ENCODE measurements around the gene PDE7B.

The PDE7B gene

GRCh38 chr6:136150961-136151360, 299.5 kb downstream of the PDE7B start:
- Histone ChIP-seq H3K4me2 (ENCODE audit: low read length) (no peak overlapping the region), H4K8ac (ENCODE audit: low read depth, low read length) (no peak overlapping the region)
- no CpG with 5 or more reads among the region's 1 CpG for WGBS (ENCODE audit: extremely low coverage, insufficient coverage, insufficient read length)

GRCh38 chr6:136153707-136154375, 302.3 kb downstream of the PDE7B start:
- no peak overlapping the region for H2BK12ac ChIP-seq (ENCODE audit: low read length)
- H2AK5ac ChIP-seq (ENCODE audit: low read length) = no peak overlapping the region
- H3K18ac ChIP-seq (ENCODE audit: low read length) = no peak overlapping the region
- H4K91ac ChIP-seq (ENCODE audit: low read depth, low read length) = no peak overlapping the region
- no peaks in the 10 kb centered on the region for H3K79me2 ChIP-seq (ENCODE audit: control insufficient read depth, insufficient read depth, low read length, poor library complexity)
- H3K79me1 ChIP-seq (ENCODE audit: low read length) = no peaks in the 10 kb centered on the region
- no peak overlapping the region for H2BK5ac ChIP-seq (ENCODE audit: low read depth, low read length, poor library complexity)
- peaks cover 2% of the 10 kb centered on the region for H3K9me3 ChIP-seq (ENCODE audit: insufficient read depth, low read depth, low read length)
- H3K4ac ChIP-seq (ENCODE audit: low read depth, low read length) = no peak overlapping the region
- no peaks in the 10 kb centered on the region for H3K4me1 ChIP-seq (ENCODE audit: control insufficient read depth in 1 of 2, insufficient read depth in 2 of 2, low read length in 2 of 2)
- no peak overlapping the region for H4K8ac ChIP-seq (ENCODE audit: low read depth, low read length)
- no peak overlapping the region for H3K9ac ChIP-seq (ENCODE audit: low read length)
- H2AFZ ChIP-seq (ENCODE audit: insufficient read depth, low read length, poor library complexity) = no peak overlapping the region
- no peaks in the 10 kb centered on the region for H3K27me3 ChIP-seq (ENCODE audit: insufficient read depth, low read length)
- no CpG with 5 or more reads among the region's 7 CpGs for WGBS (ENCODE audit: extremely low coverage, insufficient coverage, insufficient read length)
- no peak overlapping the region for H3K27ac ChIP-seq (ENCODE audit: low read depth, low read length)
- no peak overlapping the region for H4K12ac ChIP-seq (ENCODE audit: low read depth, low read length)
- no peaks in the 10 kb centered on the region for H3K36me3 ChIP-seq (ENCODE audit: control insufficient read depth in 1 of 2, insufficient read depth in 2 of 2, low read length in 2 of 2)
- H3K23ac ChIP-seq (ENCODE audit: low read length) = no peak overlapping the region
- peak; percentile 76 to 77 for DNase-seq
- H3K14ac ChIP-seq (ENCODE audit: low read length) = no peak overlapping the region
- H3K4me2 ChIP-seq (ENCODE audit: low read length) = no peak overlapping the region
- no peak overlapping the region for H3K4me3 ChIP-seq (ENCODE audit: low read depth, low read length)
- H2BK120ac ChIP-seq (ENCODE audit: insufficient read depth, low read length, poor library complexity) = no peak overlapping the region

More at GRCh38 chr6:136150961-136151360, 299.5 kb downstream of the PDE7B start:
- Histone ChIP-seq H3K36me3 (ENCODE audit: control insufficient read depth in 1 of 2, insufficient read depth in 2 of 2, low read length in 2 of 2) (no peaks in the 10 kb centered on the region), H3K79me2 (ENCODE audit: control insufficient read depth, insufficient read depth, low read length, poor library complexity) (no peaks in the 10 kb centered on the region), H3K14ac (ENCODE audit: low read length) (no peak overlapping the region), H3K27me3 (ENCODE audit: insufficient read depth, low read length) (no peaks in the 10 kb centered on the region), H3K4me1 (ENCODE audit: control insufficient read depth in 1 of 2, insufficient read depth in 2 of 2, low read length in 2 of 2) (no peaks in the 10 kb centered on the region), H3K23ac (ENCODE audit: low read length) (no peak overlapping the region), H3K9me3 (ENCODE audit: insufficient read depth, low read depth, low read length) (no peaks in the 10 kb centered on the region), H2BK12ac (ENCODE audit: low read length) (no peak overlapping the region), H2AK5ac (ENCODE audit: low read length) (no peak overlapping the region), H2BK5ac (ENCODE audit: low read depth, low read length, poor library complexity) (no peak overlapping the region), H3K27ac (ENCODE audit: low read depth, low read length) (no peak overlapping the region), H4K91ac (ENCODE audit: low read depth, low read length) (no peak overlapping the region), H3K4ac (ENCODE audit: low read depth, low read length) (no peak overlapping the region), H2BK120ac (ENCODE audit: insufficient read depth, low read length, poor library complexity) (no peak overlapping the region), H3K79me1 (ENCODE audit: low read length) (no peaks in the 10 kb centered on the region), H3K9ac (ENCODE audit: low read length) (no peak overlapping the region), H2AFZ (ENCODE audit: insufficient read depth, low read length, poor library complexity) (no peak overlapping the region), H4K12ac (ENCODE audit: low read depth, low read length) (no peak overlapping the region), H3K18ac (ENCODE audit: low read length) (no peak overlapping the region), H3K4me3 (ENCODE audit: low read depth, low read length) (no peak overlapping the region)
- no peak for DNase-seq

GRCh38 chr6:136155191-136155590, 303.7 kb downstream of the PDE7B start:
- H4K91ac ChIP-seq (ENCODE audit: low read depth, low read length) = no peak overlapping the region
- no peak overlapping the region for H3K4ac ChIP-seq (ENCODE audit: low read depth, low read length)
- H3K14ac ChIP-seq (ENCODE audit: low read length) = no peak overlapping the region
- DNase-seq = no peak
- H3K9ac ChIP-seq (ENCODE audit: low read length) = no peak overlapping the region
- H3K4me3 ChIP-seq (ENCODE audit: low read depth, low read length) = no peak overlapping the region
- no peak overlapping the region for H4K8ac ChIP-seq (ENCODE audit: low read depth, low read length)
- no peak overlapping the region for H2AK5ac ChIP-seq (ENCODE audit: low read length)
- H3K9me3 ChIP-seq (ENCODE audit: insufficient read depth, low read depth, low read length) = peaks cover 2% of the 10 kb centered on the region
- H2BK5ac ChIP-seq (ENCODE audit: low read depth, low read length, poor library complexity) = no peak overlapping the region
- no peak overlapping the region for H3K4me2 ChIP-seq (ENCODE audit: low read length)
- H2AFZ ChIP-seq (ENCODE audit: insufficient read depth, low read length, poor library complexity) = no peak overlapping the region
- H2BK120ac ChIP-seq (ENCODE audit: insufficient read depth, low read length, poor library complexity) = no peak overlapping the region
- H3K79me2 ChIP-seq (ENCODE audit: control insufficient read depth, insufficient read depth, low read length, poor library complexity) = no peaks in the 10 kb centered on the region
- no peak overlapping the region for H3K23ac ChIP-seq (ENCODE audit: low read length)
- H2BK12ac ChIP-seq (ENCODE audit: low read length) = no peak overlapping the region
- no peak overlapping the region for H3K27ac ChIP-seq (ENCODE audit: low read depth, low read length)
- H4K12ac ChIP-seq (ENCODE audit: low read depth, low read length) = no peak overlapping the region
- no peaks in the 10 kb centered on the region for H3K36me3 ChIP-seq (ENCODE audit: control insufficient read depth in 1 of 2, insufficient read depth in 2 of 2, low read length in 2 of 2)
- H3K27me3 ChIP-seq (ENCODE audit: insufficient read depth, low read length) = no peaks in the 10 kb centered on the region
- no peaks in the 10 kb centered on the region for H3K4me1 ChIP-seq (ENCODE audit: control insufficient read depth in 1 of 2, insufficient read depth in 2 of 2, low read length in 2 of 2)
- no peaks in the 10 kb centered on the region for H3K79me1 ChIP-seq (ENCODE audit: low read length)
- H3K18ac ChIP-seq (ENCODE audit: low read length) = no peak overlapping the region

- WGBS (ENCODE audit: extremely low coverage, insufficient coverage, insufficient read length) = no CpG with 5 or more reads among the region's 5 CpGs
- Histone ChIP-seq H3K4me2 (ENCODE audit: low read length) (no peak overlapping the region), H3K9ac (ENCODE audit: low read length) (no peak overlapping the region), H2BK5ac (ENCODE audit: low read depth, low read length, poor library complexity) (no peak overlapping the region), H3K14ac (ENCODE audit: low read length) (no peak overlapping the region), H3K27ac (ENCODE audit: low read depth, low read length) (no peak overlapping the region), H3K79me2 (ENCODE audit: control insufficient read depth, insufficient read depth, low read length, poor library complexity) (no peaks in the 10 kb centered on the region), H3K36me3 (ENCODE audit: control insufficient read depth in 1 of 2, insufficient read depth in 2 of 2, low read length in 2 of 2) (no peaks in the 10 kb centered on the region), H2BK120ac (ENCODE audit: insufficient read depth, low read length, poor library complexity) (no peak overlapping the region), H3K9me3 (ENCODE audit: insufficient read depth, low read depth, low read length) (peaks cover 2% of the 10 kb centered on the region), H3K23ac (ENCODE audit: low read length) (no peak overlapping the region), H4K8ac (ENCODE audit: low read depth, low read length) (no peak overlapping the region), H3K4ac (ENCODE audit: low read depth, low read length) (no peak overlapping the region), H3K4me1 (ENCODE audit: control insufficient read depth in 1 of 2, insufficient read depth in 2 of 2, low read length in 2 of 2) (no peaks in the 10 kb centered on the region), H3K18ac (ENCODE audit: low read length) (no peak overlapping the region), H2AK5ac (ENCODE audit: low read length) (no peak overlapping the region), H2AFZ (ENCODE audit: insufficient read depth, low read length, poor library complexity) (no peak overlapping the region), H3K4me3 (ENCODE audit: low read depth, low read length) (no peak overlapping the region), H2BK12ac (ENCODE audit: low read length) (no peak overlapping the region), H3K27me3 (ENCODE audit: insufficient read depth, low read length) (no peaks in the 10 kb centered on the region), H4K91ac (ENCODE audit: low read depth, low read length) (no peak overlapping the region), H3K79me1 (ENCODE audit: low read length) (no peaks in the 10 kb centered on the region), H4K12ac (ENCODE audit: low read depth, low read length) (no peak overlapping the region)
- DNase-seq = no peak
Measured at GRCh38 chr6:136157743-136158142, 306.2 kb downstream of the PDE7B start.
